Measurements from ENCODE around the gene CD68. TPM values are rescaled to one million over a fixed set of nuclear protein-coding genes. Genes with fewer than 3 reads are reported as not detected.
A peak's percentile ranks its signal among the peaks of the same experiment; 100 is the strongest.

Gene CD68
- total RNA-seq, result 10 to 100 TPM in 1 of 2 experiments, 1 to 10 TPM in 1; 9.2 to 13.7 TPM

GRCh38 chr17:7579001-7579833 is at the start of gene CD68:
Gene CD68, plus strand, starts transcription at chr17:7579638. Its CDS starts 40 bp downstream, at chr17:7579678.
- peaks cover 82% of the 10 kb centered on the region for H3K4me1 Mint-ChIP-seq
- H3K36me3 Mint-ChIP-seq (ENCODE audit: low read depth), result peaks cover 67% of the 10 kb centered on the region
- peak; percentile 73 for ATAC-seq
- intact Hi-C loops (cut with DNase I, micrococcal nuclease), result loop anchor here (10.0 kb wide), 2 partner anchors 534 to 576 kb away; partner anchors contain the start of genes PER1 (in 1 of the 2) and SLC16A11 (in 1 of the 2)
- peak within 1 kb of the TSS; percentile 56 for H3K4me3 Mint-ChIP-seq
- no peaks in the 10 kb centered on the region for H3K9me3 Mint-ChIP-seq (ENCODE audit: low read depth)
- ChIA-PET CTCF (interaction anchor here (0.9 to 1.6 kb wide), 5 partner anchors 10 to 282 kb away, joined by 3 to 8 read pairs (median 5); partner anchors contain the start of gene SOX15), POLR2A (interaction anchor here (0.7 to 3.9 kb wide), 6 partner anchors 11 to 337 kb away, joined by 3 to 25 read pairs (median 3); partner anchors contain the start of genes GABARAP, SOX15, TP53 and WRAP53)
- peak; percentile 86 for DNase-seq
- peak within 1 kb of the TSS; percentile 94 for H3K27ac Mint-ChIP-seq
- no peaks in the 10 kb centered on the region for H3K27me3 Mint-ChIP-seq

- no peaks in the 10 kb centered on the region for H3K4me1 Mint-ChIP-seq
- peaks cover 6% of the 10 kb centered on the region for H3K36me3 Mint-ChIP-seq (ENCODE audit: low read depth)
- ChIA-PET CTCF (interaction anchor here (0.6 to 1.6 kb wide), 4 partner anchors 17 to 31 kb away, joined by 3 to 9 read pairs (median 4); partner anchors contain the start of gene TNFSF12), POLR2A (no interaction called here)
- H3K27me3 Mint-ChIP-seq, result no peaks in the 10 kb centered on the region
- intact Hi-C loops (cut with DNase I, micrococcal nuclease), result no loop called here
- no peak overlapping the region for H3K27ac Mint-ChIP-seq
- DNase-seq (no peak), ATAC-seq (no peak)
- no peak overlapping the region for H3K4me3 Mint-ChIP-seq
- H3K9me3 Mint-ChIP-seq (ENCODE audit: low read depth), result peaks cover 9% of the 10 kb centered on the region
Measured at GRCh38 chr17:7530023-7530900, 49.2 kb upstream of the CD68 start.

- Mint-ChIP-seq H3K27ac (no peak overlapping the region), H3K4me1 (no peaks in the 10 kb centered on the region), H3K9me3 (ENCODE audit: low read depth) (peaks cover 3% of the 10 kb centered on the region), H3K36me3 (ENCODE audit: low read depth) (no peaks in the 10 kb centered on the region), H3K27me3 (no peaks in the 10 kb centered on the region), H3K4me3 (no peak overlapping the region)
- intact Hi-C loops (cut with DNase I, micrococcal nuclease), result no loop called here
- DNase-seq (no peak), ATAC-seq (no peak)
- ChIA-PET POLR2A (no interaction called here), CTCF (interaction anchor here (0.9 to 1.3 kb wide), 2 partner anchors 13 to 29 kb away, joined by 3 to 5 read pairs; no protein-coding TSS in a partner anchor)
Measured at GRCh38 chr17:7538050-7538449, 41.4 kb upstream of the CD68 start.

GRCh38 chr17:7538891-7539545 is 40.4 kb upstream of the CD68 start:
- POLR2A ChIA-PET, result no interaction called here
- no peak overlapping the region for H3K4me3 Mint-ChIP-seq
- CTCF ChIA-PET, result no interaction called here
- H3K36me3 Mint-ChIP-seq (ENCODE audit: low read depth), result no peaks in the 10 kb centered on the region
- H3K4me1 Mint-ChIP-seq, result no peaks in the 10 kb centered on the region
- no peak overlapping the region for H3K27ac Mint-ChIP-seq
- intact Hi-C loops (cut with DNase I, micrococcal nuclease), result no loop called here
- peaks cover 3% of the 10 kb centered on the region for H3K9me3 Mint-ChIP-seq (ENCODE audit: low read depth)
- ATAC-seq, result no peak
- no peaks in the 10 kb centered on the region for H3K27me3 Mint-ChIP-seq
- DNase-seq, result no peak

GRCh38 chr17:7541074-7541621 is 38.3 kb upstream of the CD68 start:
- ATAC-seq (no peak), DNase-seq (no peak)
- Mint-ChIP-seq H3K27ac (no peak overlapping the region), H3K4me3 (no peak overlapping the region), H3K9me3 (ENCODE audit: low read depth) (peaks cover 3% of the 10 kb centered on the region), H3K27me3 (no peaks in the 10 kb centered on the region), H3K36me3 (ENCODE audit: low read depth) (no peaks in the 10 kb centered on the region), H3K4me1 (no peaks in the 10 kb centered on the region)
- intact Hi-C loops (cut with DNase I, micrococcal nuclease), result no loop called here
- ChIA-PET POLR2A (no interaction called here), CTCF (interaction anchor here (1.0 to 1.6 kb wide), 2 partner anchors 11 to 18 kb away, joined by 3 to 4 read pairs; no protein-coding TSS in a partner anchor)

- ATAC-seq (no peak), DNase-seq (no peak)
- Mint-ChIP-seq H3K4me3 (no peak overlapping the region), H3K36me3 (ENCODE audit: low read depth) (no peaks in the 10 kb centered on the region), H3K4me1 (peaks cover 12% of the 10 kb centered on the region), H3K27ac (no peak overlapping the region), H3K27me3 (no peaks in the 10 kb centered on the region), H3K9me3 (ENCODE audit: low read depth) (no peaks in the 10 kb centered on the region)
- CTCF ChIA-PET, result interaction anchor here (0.7 kb wide), 1 partner anchor 159 kb away, joined by 4 read pairs; no protein-coding TSS in a partner anchor
- POLR2A ChIA-PET, result interaction anchor here (0.5 kb wide), 1 partner anchor 59 kb away, joined by 3 read pairs; no protein-coding TSS in a partner anchor
- intact Hi-C loops (cut with DNase I, micrococcal nuclease), result no loop called here
Measured at GRCh38 chr17:7544911-7545310, 34.5 kb upstream of the CD68 start.

GRCh38 chr17:7548585-7549400 is 30.6 kb upstream of the CD68 start, which contains the start of gene TNFSF12:
Gene TNFSF12, plus strand, starts transcription at chr17:7549058. Its CDS starts 96 bp downstream, at chr17:7549154.
- H3K27me3 Mint-ChIP-seq, result no peaks in the 10 kb centered on the region
- H3K36me3 Mint-ChIP-seq (ENCODE audit: low read depth), result peaks cover 4% of the 10 kb centered on the region
- ATAC-seq (peak; percentile 45), DNase-seq (peak; percentile 77)
- peak within 1 kb of the TSS; percentile 49 for H3K27ac Mint-ChIP-seq
- intact Hi-C loops (cut with DNase I, micrococcal nuclease), result loop anchor here in 1 of 2 experiments (1.0 kb wide), 1 partner anchor 13 kb away; the partner anchor contains the start of gene SENP3
- ChIA-PET CTCF (interaction anchor here (0.6 to 1.5 kb wide), 5 partner anchors 8 to 212 kb away, joined by 3 read pairs; no protein-coding TSS in a partner anchor), POLR2A (interaction anchor here (0.8 kb wide), 1 partner anchor 12 kb away, joined by 3 read pairs; no protein-coding TSS in a partner anchor)
- no peaks in the 10 kb centered on the region for H3K9me3 Mint-ChIP-seq (ENCODE audit: low read depth)
- peaks cover 48% of the 10 kb centered on the region for H3K4me1 Mint-ChIP-seq
- H3K4me3 Mint-ChIP-seq, result peak within 1 kb of the TSS; percentile 70

- ChIA-PET POLR2A (interaction anchor here (0.7 to 1.0 kb wide), 3 partner anchors 11 to 15 kb away, joined by 3 to 7 read pairs (median 3); no protein-coding TSS in a partner anchor), CTCF (interaction anchor here (0.5 to 1.5 kb wide), 5 partner anchors 18 to 85 kb away, joined by 3 to 4 read pairs (median 3); no protein-coding TSS in a partner anchor)
- DNase-seq (peak; percentile 70), ATAC-seq (peak; percentile 50)
- Mint-ChIP-seq H3K4me3 (peak overlapping the region; percentile 69), H3K9me3 (ENCODE audit: low read depth) (no peaks in the 10 kb centered on the region), H3K27ac (peak overlapping the region; percentile 48), H3K4me1 (peaks cover 51% of the 10 kb centered on the region), H3K36me3 (ENCODE audit: low read depth) (peaks cover 6% of the 10 kb centered on the region), H3K27me3 (no peaks in the 10 kb centered on the region)
- intact Hi-C loops (cut with DNase I, micrococcal nuclease), result loop anchor here in 1 of 2 experiments (1.0 kb wide), 1 partner anchor 12 kb away; the partner anchor contains the start of gene SENP3
Measured at GRCh38 chr17:7549401-7550055, 29.9 kb upstream of the CD68 start.

GRCh38 chr17:7550344-7550743 is 29.1 kb upstream of the CD68 start:
- Mint-ChIP-seq H3K27me3 (no peaks in the 10 kb centered on the region), H3K4me1 (peaks cover 54% of the 10 kb centered on the region), H3K27ac (no peak overlapping the region), H3K9me3 (ENCODE audit: low read depth) (no peaks in the 10 kb centered on the region), H3K36me3 (ENCODE audit: low read depth) (peaks cover 6% of the 10 kb centered on the region), H3K4me3 (peak overlapping the region; percentile 69)
- DNase-seq, result no peak
- no peak for ATAC-seq
- POLR2A ChIA-PET, result interaction anchor here (0.7 to 1.0 kb wide), 2 partner anchors 13 to 16 kb away, joined by 3 to 7 read pairs; no protein-coding TSS in a partner anchor
- CTCF ChIA-PET, result interaction anchor here (0.6 to 1.5 kb wide), 6 partner anchors 21 to 471 kb away, joined by 3 to 5 read pairs (median 3); no protein-coding TSS in a partner anchor
- intact Hi-C loops (cut with DNase I, micrococcal nuclease), result no loop called here
